Fibroblast of the aortic adventitia (primary cell): ENCODE data around the gene ZDHHC11. TPM values are rescaled to one million over a fixed set of nuclear protein-coding genes. Genes with fewer than 3 reads are reported as not detected.
"Not testable (repeated sequence)": the region's sequence is repeated elsewhere in the genome, so short reads cannot be mapped to it uniquely, and the experiment has no call there.

Experiments
- DNase-seq: peaks from one replicate; pipeline ENCODE4 v3.0.0-alpha.2; 2010; ENCODE audit warnings: low read depth
- H3K4me3 ChIP-seq: 2 replicates; pipeline ENCODE4 v1.5.1; 2011; ENCODE audit warnings: low read depth, mild to moderate bottlenecking, control low read depth, low read length, moderate library complexity
- total RNA-seq: library from RNA; depleted of rRNA; stranded (reverse); fragments of >200 nt; gene quantifications from 2 replicates; pipeline ENCODE4 v1.2.3, GENCODE V29; 2012; ENCODE audit warnings: low replicate concordance
- TF ChIP-seq, protein P1 (sequence below): IDR thresholded peaks from 2 replicates; pipeline ENCODE4 v1.5.1; 2011; ENCODE audit warnings: mild to moderate bottlenecking, low read length, control low read depth, inconsistent platforms; ENCODE audit not compliant: insufficient read depth

The ZDHHC11 gene
- total RNA-seq, 1 donor: 0.36 TPM

DNA sequence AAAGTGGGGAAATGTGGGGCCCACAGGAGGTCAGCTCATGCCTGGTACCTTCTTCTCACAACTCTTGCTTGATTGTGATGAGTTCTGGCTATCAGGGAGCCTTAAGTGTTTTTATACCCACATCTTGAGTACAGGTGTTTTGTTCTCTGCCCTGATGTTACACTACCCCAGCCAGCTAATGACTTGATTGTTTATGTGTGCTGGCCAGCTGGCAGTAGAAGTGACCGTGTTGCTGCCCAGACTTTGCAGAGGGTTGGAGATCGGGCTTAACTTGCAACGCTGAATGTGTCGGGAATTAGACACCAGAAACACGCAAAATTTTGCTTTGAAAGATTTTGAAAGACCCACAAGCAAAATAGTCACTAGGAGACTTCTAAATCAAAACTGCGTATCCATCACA, 49.3 kb downstream of the ZDHHC11 start:
- H3K4me3 ChIP-seq: no peak overlapping the region
- no peak for DNase-seq
- TF ChIP-seq, protein P1, sequence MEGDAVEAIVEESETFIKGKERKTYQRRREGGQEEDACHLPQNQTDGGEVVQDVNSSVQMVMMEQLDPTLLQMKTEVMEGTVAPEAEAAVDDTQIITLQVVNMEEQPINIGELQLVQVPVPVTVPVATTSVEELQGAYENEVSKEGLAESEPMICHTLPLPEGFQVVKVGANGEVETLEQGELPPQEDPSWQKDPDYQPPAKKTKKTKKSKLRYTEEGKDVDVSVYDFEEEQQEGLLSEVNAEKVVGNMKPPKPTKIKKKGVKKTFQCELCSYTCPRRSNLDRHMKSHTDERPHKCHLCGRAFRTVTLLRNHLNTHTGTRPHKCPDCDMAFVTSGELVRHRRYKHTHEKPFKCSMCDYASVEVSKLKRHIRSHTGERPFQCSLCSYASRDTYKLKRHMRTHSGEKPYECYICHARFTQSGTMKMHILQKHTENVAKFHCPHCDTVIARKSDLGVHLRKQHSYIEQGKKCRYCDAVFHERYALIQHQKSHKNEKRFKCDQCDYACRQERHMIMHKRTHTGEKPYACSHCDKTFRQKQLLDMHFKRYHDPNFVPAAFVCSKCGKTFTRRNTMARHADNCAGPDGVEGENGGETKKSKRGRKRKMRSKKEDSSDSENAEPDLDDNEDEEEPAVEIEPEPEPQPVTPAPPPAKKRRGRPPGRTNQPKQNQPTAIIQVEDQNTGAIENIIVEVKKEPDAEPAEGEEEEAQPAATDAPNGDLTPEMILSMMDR: no peak

DNA sequence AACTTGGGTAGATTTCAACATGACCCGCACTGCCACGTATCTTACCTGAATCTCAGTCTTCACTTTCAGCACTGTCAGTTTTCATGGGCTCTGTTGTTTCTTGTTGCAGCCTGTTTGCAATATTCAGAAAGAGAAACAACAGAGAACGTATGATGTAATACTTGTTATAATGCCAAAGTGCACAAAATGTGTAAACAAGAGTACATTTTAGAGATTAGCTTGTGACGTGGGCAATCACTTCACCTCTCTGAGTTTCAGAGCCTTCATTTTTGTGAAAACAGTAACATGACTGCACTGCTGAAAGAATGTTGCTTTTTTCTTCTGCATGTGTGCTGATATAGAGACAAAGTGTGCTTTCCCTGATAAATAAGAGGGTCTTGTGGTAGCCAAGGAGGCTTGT, 49.7 kb downstream of the ZDHHC11 start:
- DNase-seq, H3K4me3 ChIP-seq: not testable (repeated sequence)

DNA sequence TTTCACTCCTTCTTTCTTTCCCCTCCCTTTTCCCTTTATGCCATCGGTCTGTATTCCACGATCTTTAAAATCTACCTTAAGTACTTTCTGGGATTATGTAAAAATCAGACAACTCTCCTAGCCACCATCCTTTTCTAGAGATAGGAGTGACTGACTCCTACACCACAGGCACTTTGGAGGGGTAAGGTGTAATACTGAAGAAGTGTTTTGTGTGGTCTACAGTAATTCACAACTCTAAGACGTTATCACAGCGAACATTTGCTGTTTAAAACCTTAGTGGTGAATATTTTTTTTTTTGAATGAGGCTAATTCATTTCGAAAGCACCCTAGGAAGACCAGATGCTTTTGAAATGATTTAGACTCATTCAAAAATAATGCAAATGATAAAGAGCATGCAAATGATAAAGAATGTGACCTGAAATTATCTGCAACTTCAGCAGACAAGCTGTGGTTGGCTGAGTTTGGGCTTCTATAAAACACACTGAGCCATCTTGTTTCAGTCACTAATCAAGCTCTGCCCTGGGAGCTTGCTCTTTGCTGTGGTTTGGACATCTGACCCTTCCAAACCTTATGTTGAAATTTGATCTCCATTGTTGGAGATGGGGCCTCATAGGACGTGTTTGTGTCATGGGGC, 52.2 kb downstream of the ZDHHC11 start:
- H3K4me3 ChIP-seq, DNase-seq: not testable (repeated sequence)

DNA sequence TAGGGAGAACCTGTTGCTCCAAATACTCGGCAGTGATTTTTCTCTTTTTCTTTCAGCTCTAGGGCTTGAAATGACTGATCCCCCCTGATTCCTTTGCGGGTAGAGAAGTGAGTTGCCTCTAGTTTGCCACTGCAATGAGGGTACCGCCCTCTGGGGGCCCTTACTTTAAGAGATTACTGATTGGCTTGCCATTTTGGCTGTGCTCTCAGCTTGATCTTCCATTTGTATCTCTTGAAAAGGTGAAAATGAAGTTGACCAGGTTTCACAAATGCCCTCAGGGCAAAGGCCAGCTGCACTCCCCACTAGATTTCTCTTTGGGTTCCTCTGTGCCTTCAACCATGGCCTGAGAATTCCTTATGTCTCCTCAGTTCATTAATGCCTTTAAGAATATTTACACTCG, 52.8 kb downstream of the ZDHHC11 start:
- not testable (repeated sequence) for H3K4me3 ChIP-seq, DNase-seq

DNA sequence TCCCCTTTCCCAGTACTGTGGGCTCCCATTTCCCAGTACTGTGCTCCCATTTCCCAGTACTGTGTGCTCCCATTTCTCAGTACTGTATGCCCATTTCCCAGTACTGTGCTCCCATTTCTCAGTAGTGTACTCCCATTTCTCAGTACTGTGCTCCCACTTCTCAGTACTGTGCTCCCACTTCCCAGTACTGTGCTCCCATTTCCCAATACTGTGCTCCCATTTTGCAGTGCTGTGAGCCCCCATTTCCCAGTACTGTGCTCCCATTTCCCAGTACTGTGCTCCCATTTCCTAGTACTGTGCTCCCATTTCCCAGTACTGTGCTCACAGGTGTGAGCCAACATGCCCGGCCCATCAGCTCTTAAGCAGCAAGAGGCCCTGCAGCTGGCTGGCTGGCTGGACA, 54.9 kb downstream of the ZDHHC11 start:
- not testable (repeated sequence) for DNase-seq, H3K4me3 ChIP-seq

DNA sequence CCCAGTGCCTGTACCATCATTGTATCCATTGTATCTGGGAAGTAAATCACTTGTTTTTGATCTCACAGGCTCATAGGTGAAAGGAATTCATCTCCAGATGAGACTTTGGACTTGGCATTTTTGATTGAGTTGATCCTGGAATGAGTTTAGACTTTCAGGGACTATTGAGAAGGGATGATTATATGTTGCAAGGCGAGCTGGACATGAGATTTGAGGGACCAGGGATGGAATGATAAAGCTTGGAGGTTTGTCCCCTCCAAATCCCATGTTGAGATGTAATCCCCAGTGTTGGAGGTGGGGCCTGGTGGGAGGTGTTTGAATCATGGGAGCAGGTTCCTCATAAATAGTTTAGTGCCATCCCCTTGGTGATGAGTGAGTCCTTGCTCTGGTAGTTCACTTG, 55.8 kb downstream of the ZDHHC11 start:
- not testable (repeated sequence) for H3K4me3 ChIP-seq, DNase-seq

DNA sequence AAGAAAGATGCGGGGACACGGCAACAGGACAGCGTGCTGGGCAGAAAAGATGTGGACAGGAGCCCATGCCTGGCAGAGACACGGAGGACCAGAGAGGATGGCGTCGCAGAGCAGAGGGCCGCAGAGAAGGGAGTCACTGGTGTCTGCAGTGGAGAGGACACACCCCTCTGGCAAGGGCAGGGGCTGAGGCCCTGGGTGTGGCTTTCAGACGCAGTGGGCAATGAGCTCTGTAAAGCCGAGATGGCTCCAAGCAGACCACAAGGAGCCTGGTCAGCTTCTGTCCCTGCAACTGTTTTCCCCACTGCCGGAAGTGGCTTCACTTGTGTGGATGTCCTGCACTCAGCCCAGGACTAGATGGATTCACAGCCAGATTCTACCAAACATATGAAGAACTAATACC, 62.1 kb downstream of the ZDHHC11 start:
- DNase-seq: not testable (repeated sequence)

DNA sequence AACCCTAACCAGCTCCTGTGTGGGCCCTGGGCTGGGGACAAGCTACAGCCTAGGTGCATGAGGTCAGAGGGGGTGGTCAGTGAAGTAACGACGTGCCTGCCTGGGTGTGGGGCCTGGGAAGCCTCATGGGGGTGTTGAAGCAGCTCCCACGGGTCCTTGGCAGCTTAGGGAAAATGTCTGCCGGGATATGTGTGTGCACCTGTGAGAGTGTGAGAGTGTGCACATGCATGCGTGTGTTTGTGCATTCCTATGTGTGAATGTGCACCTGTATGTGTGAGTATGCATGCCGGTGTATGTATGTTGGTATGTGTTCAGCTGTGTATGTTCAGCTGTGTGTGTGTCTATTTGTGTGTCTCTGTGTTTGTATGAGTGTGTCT, 62.9 kb downstream of the ZDHHC11 start:
- H3K4me3 ChIP-seq, DNase-seq: not testable (repeated sequence)

More for the DNA sequence above, 62.1 kb downstream of the ZDHHC11 start:
- not testable (repeated sequence) for H3K4me3 ChIP-seq

DNA sequence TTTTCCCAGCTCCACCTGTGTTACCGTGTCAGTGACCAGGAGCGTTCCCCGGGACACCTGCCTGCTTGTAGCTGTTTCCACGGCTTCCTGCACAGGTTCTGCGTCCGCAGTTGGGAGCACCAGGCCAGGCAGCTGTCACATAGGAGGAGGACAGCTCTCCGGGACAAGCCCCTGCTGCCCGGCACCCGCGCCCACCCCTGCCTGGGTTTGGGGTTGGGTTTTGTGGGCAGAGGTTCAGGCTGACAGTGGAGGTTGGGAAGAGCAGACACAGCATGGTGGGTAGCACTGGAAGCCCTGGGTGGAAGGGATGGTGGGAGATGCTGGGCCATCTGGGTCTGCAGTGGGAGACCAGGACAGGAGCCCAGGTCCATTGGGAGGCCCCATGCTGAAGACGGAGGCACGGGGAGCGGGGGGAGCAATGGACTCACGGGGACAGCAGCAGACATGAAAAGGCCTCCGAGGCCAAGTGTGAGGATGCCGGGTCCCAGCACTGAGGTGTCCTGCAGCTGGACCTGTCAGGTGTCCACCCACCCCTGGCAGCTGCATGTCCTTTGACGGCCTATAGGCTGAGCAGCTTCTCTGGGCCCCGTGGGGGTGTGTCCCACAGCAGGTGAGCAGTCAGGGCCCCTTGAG, 63.4 kb downstream of the ZDHHC11 start:
- not testable (repeated sequence) for DNase-seq, H3K4me3 ChIP-seq

DNA sequence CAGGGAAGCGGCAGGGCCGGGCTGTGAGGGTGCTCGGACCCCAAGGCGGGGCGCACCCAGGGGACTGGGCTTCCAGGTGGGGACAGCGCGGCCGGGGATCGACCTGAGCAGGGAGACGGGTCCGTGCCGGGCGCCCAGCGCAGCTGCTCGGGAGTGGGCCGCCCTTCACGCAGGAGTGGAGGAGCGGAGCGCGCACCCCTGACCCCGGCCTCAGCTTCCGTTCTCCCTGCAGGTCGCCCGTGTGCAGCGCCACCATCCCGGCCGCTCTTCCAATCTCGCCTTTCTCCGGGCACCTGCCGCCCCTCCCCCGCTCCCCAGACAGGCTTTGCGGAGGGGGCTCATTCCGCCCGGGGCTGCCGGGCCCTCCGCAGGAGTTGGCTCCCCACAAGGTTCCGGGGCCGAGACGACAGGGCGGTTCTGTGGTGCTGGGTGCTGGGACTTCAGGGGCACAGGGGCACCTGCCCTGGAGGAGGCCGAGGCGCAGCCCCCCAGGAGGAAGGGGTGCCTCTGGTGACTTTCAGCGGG, 65.5 kb downstream of the ZDHHC11 start:
- not testable (repeated sequence) for DNase-seq, H3K4me3 ChIP-seq

DNA sequence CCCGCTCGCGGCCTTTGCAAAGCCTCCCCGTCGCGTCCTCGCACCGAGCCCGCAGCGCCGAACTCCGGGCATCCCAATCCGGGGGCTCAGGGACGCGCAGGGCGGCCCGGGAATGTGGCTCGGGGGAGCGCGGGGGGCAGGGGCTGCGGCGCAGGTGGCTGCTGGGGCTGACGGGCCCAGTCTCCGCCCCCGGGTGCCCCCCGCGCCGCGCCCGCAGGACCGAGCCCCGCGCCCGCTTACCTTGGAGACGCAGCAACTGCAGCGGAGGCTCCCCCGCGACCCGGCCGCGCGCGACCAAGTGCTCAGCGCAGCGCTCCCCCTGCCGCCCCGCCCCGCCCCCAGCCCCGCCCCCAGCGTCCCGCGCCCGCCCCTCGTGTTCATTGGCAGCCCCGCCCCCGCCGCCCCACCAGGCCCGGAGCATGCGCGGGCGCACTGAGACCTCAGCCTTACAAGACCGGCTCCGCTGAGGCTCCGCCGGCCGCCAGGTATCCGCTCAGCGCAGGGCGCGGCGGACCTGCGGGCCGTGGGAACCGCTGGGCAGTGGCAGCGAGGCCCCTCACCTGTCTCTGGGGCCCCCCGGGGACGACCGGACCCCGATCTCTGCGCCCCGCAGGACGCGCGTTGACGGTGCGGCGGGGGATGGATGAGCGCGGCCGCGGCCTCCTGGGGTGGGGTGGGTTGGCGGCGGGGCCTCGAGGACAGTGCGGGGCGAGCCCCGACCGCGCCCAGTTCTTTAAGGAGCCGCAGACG, 66.2 kb downstream of the ZDHHC11 start, which contains the start of gene ZDHHC11B:
Gene ZDHHC11B (minus strand): TSS at position 302 of the 750 bp plus-strand sequence. CDS start 17,810 bp downstream, outside the sequence.
- DNase-seq: peak; percentile 42
- peak within 1 kb of the TSS; percentile 61 for H3K4me3 ChIP-seq

DNA sequence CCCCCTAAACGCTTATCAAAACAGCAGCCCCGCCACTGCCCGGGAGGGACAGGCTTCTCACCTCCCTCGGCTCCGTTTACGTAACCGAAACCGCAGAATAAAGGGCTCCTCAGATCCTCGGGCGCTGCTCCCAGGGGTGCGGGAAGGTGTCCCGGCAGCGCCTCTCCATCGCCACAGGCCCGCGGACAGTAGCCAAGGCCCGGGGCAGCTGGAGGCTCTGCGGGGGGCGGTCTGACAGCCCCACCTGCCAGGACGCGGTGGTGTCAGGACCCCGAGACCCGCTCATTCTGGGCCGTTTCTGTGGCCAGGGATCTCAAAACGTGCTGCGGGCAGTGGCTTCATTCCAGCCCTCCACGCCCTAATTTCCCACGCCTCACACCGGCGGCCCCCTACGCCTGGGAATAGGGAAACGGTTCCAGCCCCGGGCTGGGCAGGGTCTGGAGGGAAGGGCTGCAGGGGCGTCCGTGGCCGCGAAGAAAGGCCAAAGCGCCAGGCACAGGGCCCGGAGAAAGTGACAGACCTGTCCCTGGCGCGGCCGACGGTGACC, 66.8 kb downstream of the ZDHHC11 start:
- H3K4me3 ChIP-seq: peak overlapping the region; percentile 17
- not testable (repeated sequence) for DNase-seq

DNA sequence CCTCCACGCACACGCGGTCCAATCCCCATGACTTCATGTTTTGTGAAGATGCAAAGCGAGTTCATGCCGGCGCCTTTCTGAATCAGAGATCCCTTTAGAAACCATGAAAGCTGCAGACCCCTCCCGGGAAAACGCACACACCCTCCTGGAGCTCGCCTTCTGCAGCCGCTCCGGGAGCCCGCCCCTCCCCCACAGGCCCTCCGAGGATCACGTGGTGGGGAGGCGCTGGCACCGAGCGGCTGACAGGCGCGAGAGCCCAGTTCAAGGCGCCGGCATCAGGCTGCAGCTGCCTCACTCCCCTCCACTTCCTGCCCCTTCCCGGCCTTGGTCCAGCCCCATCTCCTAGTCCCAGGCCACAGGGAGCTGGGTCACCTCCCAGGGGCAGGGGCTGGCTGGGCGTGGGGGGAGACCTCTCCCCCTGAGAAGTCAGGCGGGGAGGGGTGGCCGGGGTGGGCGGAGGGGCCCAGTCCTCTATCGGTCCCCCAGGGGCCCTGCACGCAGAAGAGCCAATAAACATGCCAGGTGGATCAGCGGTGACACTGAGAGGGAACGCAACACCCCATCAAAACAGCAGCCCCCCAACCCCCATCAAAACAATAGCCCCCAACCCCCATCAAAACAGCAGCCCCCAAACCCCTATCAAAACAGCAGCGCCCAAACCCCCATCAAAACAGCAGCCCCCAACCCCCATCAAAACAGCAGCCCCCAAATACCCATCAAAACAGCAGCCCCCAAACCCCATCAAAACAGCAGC, 67.6 kb downstream of the ZDHHC11 start:
- H3K4me3 ChIP-seq, DNase-seq: not testable (repeated sequence)

DNA sequence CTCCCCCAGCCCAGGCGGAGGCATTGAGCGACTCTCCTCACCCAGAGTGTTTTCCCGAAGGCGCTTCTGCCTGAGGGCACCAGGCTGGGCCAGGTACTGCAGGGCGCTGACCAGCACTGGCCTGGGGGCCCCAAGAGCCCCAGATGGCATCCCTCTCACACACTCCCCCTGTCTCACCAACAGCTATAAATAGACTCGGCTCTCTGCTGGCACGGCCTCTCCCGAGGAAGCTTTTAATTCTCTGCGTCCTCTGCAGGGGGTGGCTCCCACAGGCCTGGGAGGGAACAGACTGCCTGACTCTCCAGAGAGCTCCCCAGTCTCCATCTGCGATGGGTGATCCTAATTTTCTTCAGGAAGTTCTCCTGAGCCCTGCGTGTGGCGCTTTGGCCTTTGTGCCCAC, 68.4 kb downstream of the ZDHHC11 start:
- not testable (repeated sequence) for DNase-seq, H3K4me3 ChIP-seq

DNA sequence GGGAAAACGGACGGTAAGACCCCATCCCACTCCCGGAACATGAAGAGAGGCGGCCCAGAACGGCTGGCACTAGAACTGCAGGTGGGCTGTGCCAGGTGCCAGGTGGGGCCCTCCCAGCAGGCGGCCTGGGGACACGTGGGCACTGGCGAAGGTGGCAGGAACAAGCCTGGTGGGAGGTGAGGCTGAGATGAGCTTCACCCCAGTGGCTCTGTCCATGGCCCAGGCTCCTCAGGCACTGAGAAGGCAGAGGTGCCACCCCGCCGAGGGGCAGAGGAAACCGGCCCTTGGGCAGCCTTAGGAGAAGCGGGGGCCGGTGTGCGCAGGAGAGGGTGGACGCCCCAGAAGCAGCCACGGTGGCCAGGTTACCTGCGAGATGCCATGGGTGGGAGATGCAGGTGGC, 70.2 kb downstream of the ZDHHC11 start:
- DNase-seq, H3K4me3 ChIP-seq: not testable (repeated sequence)

DNA sequence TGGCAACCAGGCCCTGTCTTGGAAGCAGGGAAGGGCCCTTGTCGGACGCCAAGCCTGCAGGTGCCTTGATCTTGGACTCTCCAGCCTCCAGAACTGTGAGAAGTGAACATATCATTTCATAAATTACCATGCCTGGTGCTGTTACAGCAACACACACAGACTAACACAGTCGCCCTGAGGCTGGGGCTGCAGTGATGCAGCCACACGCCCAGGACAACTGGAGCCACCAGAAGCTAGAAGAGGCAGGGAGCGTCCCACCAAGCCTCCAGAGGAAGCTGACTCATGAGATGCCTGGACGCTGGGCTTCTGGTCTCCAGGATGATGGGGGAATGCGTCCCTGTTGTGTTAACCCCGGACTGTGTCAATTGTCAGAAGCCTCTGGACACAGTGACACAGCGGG, 71.8 kb downstream of the ZDHHC11 start:
- not testable (repeated sequence) for DNase-seq

DNA sequence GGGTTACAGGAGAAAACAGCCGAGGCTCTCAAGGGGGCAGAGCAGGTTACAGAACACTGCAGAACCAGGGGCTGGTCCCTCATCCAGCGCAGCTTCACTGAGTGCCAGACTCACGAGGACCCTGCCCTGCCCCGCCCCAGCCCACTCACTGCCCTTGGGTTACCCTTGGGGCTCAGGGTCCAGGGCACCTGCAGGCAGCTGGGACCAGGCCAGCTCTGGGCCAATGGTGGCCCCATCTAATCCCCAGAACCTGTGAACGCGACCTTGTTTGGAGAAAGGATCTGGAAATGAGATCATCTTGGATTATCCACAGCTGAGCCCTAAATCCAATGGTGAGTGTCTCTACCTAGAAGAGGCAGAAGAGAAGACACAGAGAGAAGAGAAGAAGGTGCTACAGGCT, 72.4 kb downstream of the ZDHHC11 start:
- not testable (repeated sequence) for DNase-seq, H3K4me3 ChIP-seq

More for the DNA sequence above, 71.8 kb downstream of the ZDHHC11 start:
- H3K4me3 ChIP-seq: not testable (repeated sequence)
